B cell (primary cell): ENCODE measurements around the gene PRDM2. TPM values are rescaled to one million over a fixed set of nuclear protein-coding genes. Genes with fewer than 3 reads are reported as not detected.

ENCODE experiments used
- ATAC-seq: fragments of 200-7000 bp; cut with Tn5 transposase; one replicate; pipeline ENCODE4 v1.10.0; 2021; ENCODE audit warnings: low read depth, mild to moderate bottlenecking, moderate number of reproducible peaks, moderate library complexity
- CTCF ChIA-PET: fragments of 350-600 bp; sonication (Branson Sonifier 250); formaldehyde crosslinking; loops from one replicate; lab custom pipeline; 2021; ENCODE audit warnings: antibody characterized with exemption, inconsistent platforms; lab: Charles Lee
- POLR2A ChIA-PET: fragments of 350-600 bp; sonication (Branson Sonifier 250); formaldehyde crosslinking; loops from one replicate; lab custom pipeline; 2021; ENCODE audit warnings: antibody characterized with exemption; lab: Charles Lee
- DNase-seq: peaks from one replicate; pipeline ENCODE4 v3.0.0; 2013
- H2AFZ ChIP-seq: 2 replicates; pipeline ENCODE4 v1.6.1; 2012; ENCODE audit warnings: mild to moderate bottlenecking, low read depth, low read length; ENCODE audit not compliant: insufficient read depth, poor library complexity, severe bottlenecking
- H3K27ac ChIP-seq, 2 donors: 1 replicate in 1 of 2; 2 replicates in 1 of 2; pipeline ENCODE4 v1.5.1; 2012 to 2013; ENCODE audit warnings: low read length in 2 of 2, mild to moderate bottlenecking in 2 of 2, moderate library complexity in 1 of 2
- H3K27me3 ChIP-seq, 4 experiments: fragments of 200-600 bp in 1 of 4; sonication (generic) in 1 of 4; replicated peaks in 1 of 4; 1 replicate in 2 of 4; 2 replicates in 2 of 4; pipeline versions ENCODE4 v1.6.1 to v1.7.0; 2013 to 2016; ENCODE audit warnings: low read length in 3 of 4, mild to moderate bottlenecking in 2 of 4, mixed read lengths in 1 of 4, moderate library complexity in 1 of 4; ENCODE audit not compliant: insufficient read depth in 4 of 4, control insufficient read depth in 3 of 4; ENCODE audit errors: control extremely low read depth in 1 of 4
- H3K36me3 ChIP-seq, 2 experiments: replicated peaks in 1 of 2; 1 replicate in 1 of 2; 2 replicates in 1 of 2; pipeline versions ENCODE4 v1.6.1 to v1.7.1; 2013; ENCODE audit warnings: low read length in 1 of 2; ENCODE audit not compliant: insufficient read depth in 2 of 2, control insufficient read depth in 1 of 2; ENCODE audit errors: control extremely low read depth in 1 of 2, extremely low read depth in 1 of 2
- H3K4me1 ChIP-seq, 2 donors: fragments of 200-600 bp in 1 of 2; sonication (generic) in 1 of 2; 1 replicate in 1 of 2; 2 replicates in 1 of 2; pipeline versions ENCODE4 v1.5.1 to v1.6.1; 2013 to 2017; ENCODE audit warnings: low read length in 2 of 2; ENCODE audit not compliant: control insufficient read depth in 2 of 2, insufficient read depth in 2 of 2
- H3K4me2 ChIP-seq: replicated peaks from 2 replicates; pipeline ENCODE3; 2012; ENCODE audit warnings: mild to moderate bottlenecking, low read depth, low read length; ENCODE audit not compliant: poor library complexity, severe bottlenecking
- H3K4me3 ChIP-seq, 5 experiments: fragments of 200-600 bp in 1 of 5; sonication (generic) in 1 of 5; 1 replicate in 3 of 5; 2 replicates in 2 of 5; pipeline versions ENCODE4 v1.5.1 to v1.7.0; 2011 to 2016; ENCODE audit warnings: low read length in 4 of 5, mild to moderate bottlenecking in 4 of 5, low read depth in 2 of 5, control low read depth in 1 of 5, moderate library complexity in 1 of 5; ENCODE audit not compliant: insufficient read depth in 1 of 5; ENCODE audit errors: control extremely low read depth in 1 of 5, extremely low read depth in 1 of 5
- H3K79me2 ChIP-seq: fragments of 200-600 bp; sonication (generic); one replicate; pipeline ENCODE4 v1.6.0; 2016; ENCODE audit warnings: low read length; ENCODE audit not compliant: control insufficient read depth, insufficient read depth
- H3K9ac ChIP-seq: fragments of 200-600 bp; sonication (generic); 2 replicates; pipeline ENCODE4 v1.6.1; 2017; ENCODE audit warnings: mild to moderate bottlenecking, low read length, moderate library complexity
- H3K9me3 ChIP-seq, 3 donors: one replicate each; pipeline versions ENCODE4 v1.6.1 to v1.7.1; 2013; ENCODE audit warnings: low read length in 2 of 3; ENCODE audit not compliant: control insufficient read depth in 2 of 3, insufficient read depth in 1 of 3; ENCODE audit errors: control extremely low read depth in 1 of 3
- H4K20me1 ChIP-seq: 2 replicates; pipeline ENCODE4 v1.6.0; 2012; ENCODE audit warnings: mild to moderate bottlenecking, low read length; ENCODE audit not compliant: insufficient read depth, control insufficient read depth, poor library complexity, severe bottlenecking
- H3K27ac Mint-ChIP-seq: one replicate; pipeline ENCODE4 v1.8.0; 2021; ENCODE audit warnings: mixed read lengths
- H3K27me3 Mint-ChIP-seq: one replicate; pipeline ENCODE4 v1.8.0; 2021; ENCODE audit warnings: mixed read lengths
- H3K4me1 Mint-ChIP-seq: one replicate; pipeline ENCODE4 v1.8.0; 2021; ENCODE audit warnings: mixed read lengths
- H3K4me3 Mint-ChIP-seq: one replicate; pipeline ENCODE4 v1.8.0; 2021; ENCODE audit warnings: mixed read lengths
- H3K9me3 Mint-ChIP-seq: one replicate; pipeline ENCODE4 v1.8.0; 2022; ENCODE audit warnings: mixed read lengths; ENCODE audit not compliant: insufficient read depth
- CTCF ChIP-seq: fragments of 200-600 bp; IDR thresholded peaks from one replicate; pipeline ENCODE4 v1.8.0; 2022; ENCODE audit warnings: antibody characterized with exemption, mild to moderate bottlenecking
- EZH2 ChIP-seq: IDR thresholded peaks from 2 replicates; pipeline ENCODE4 v1.6.1; 2012; ENCODE audit warnings: borderline replicate concordance, low read depth, mild to moderate bottlenecking, moderate library complexity, low read length; ENCODE audit not compliant: insufficient read depth, poor library complexity, severe bottlenecking
- WGBS: methylation state at CpG from one replicate; pipeline ENCODE4 v1.1.5; 2013; ENCODE audit warnings: missing lambda C conversion rate; ENCODE audit not compliant: insufficient coverage; 5-methylcytosine and 5-hydroxymethylcytosine counted together
- intact Hi-C: fragments of 100-400 bp; cut with micrococcal nuclease; formaldehyde crosslinking; loops from one replicate; pipeline ENCODE4 v1.10.0; 2022
- polyA plus RNA-seq: library from polyadenylated mRNA; depleted of rRNA; stranded (reverse); fragments of >200 nt; gene quantifications from 2 replicates; pipeline ENCODE4 v1.2.3, GENCODE V29; 2012
- total RNA-seq, 2 donors: library from RNA; stranded (reverse); fragments of 120-200 nt in 1 of 2; gene quantifications; 1 replicate in 1 of 2; 2 replicates in 1 of 2; pipeline versions ENCODE4 v1.2.3 to v1.2.4, GENCODE V29; 2013 to 2022

Gene PRDM2
- total and polyA plus RNA-seq, 2 donors (not counting 1 experiment from before 2014, with no cell fraction given), result 50.1 to 432 TPM

DNA sequence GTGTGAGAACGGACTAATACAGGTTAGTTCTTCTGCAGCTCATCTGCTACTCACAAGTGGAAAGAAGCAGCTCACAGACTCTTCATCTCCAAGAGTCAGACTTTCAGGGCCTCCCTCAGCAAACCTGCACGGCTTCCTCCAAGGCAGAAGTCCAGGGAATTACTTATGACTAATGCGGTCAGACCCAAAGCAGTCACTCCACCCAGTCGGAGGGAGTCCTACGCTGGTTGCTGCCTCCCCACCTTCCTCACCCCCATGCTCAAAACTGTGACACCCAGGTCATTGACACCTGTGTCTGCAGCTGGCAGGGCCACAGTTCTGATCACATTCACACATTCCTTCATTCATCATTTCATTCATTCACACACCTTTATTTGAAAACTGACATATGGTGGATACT, 38.4 kb upstream of the PRDM2 start:
- Histone ChIP-seq H3K9ac (no peak overlapping the region), H3K27ac (no peak overlapping the region), H3K36me3 (no peaks in the 10 kb centered on the region), H3K4me2 (no peak overlapping the region), H3K79me2 (peaks cover 12% of the 10 kb centered on the region), H3K27me3 (no peaks in the 10 kb centered on the region), H3K4me1 (peaks cover 12 to 13% of the 10 kb centered on the region in 2 donors), H2AFZ (no peak overlapping the region), H3K9me3 (peaks cover 0 to 4% (median 2%) of the 10 kb centered on the region in 3 donors), H4K20me1 (no peaks in the 10 kb centered on the region), H3K4me3 (no peak overlapping the region)
- 96% methylated on average over 5 of the region's 5 CpGs for WGBS
- no peak for DNase-seq
- no peak for ATAC-seq
- intact Hi-C loops, result no loop called here
- peaks cover 3% of the 10 kb centered on the region for H3K9me3 Mint-ChIP-seq
- POLR2A ChIA-PET, result interaction anchor here (0.6 kb wide), 1 partner anchor 129 kb away, joined by 4 read pairs; no protein-coding TSS in a partner anchor
- CTCF ChIA-PET, result interaction anchor here (0.8 to 13.6 kb wide), 7 partner anchors 46 to 298 kb away, joined by 3 to 265 read pairs (median 3); no protein-coding TSS in a partner anchor
- H3K27me3 Mint-ChIP-seq, result peaks cover 6% of the 10 kb centered on the region
- no peak for TF ChIP-seq EZH2
- no peak for TF ChIP-seq CTCF
- no peak overlapping the region for H3K27ac Mint-ChIP-seq
- H3K4me3 Mint-ChIP-seq, result no peak overlapping the region
- H3K4me1 Mint-ChIP-seq, result peaks cover 24% of the 10 kb centered on the region

- Histone ChIP-seq H3K27ac (no peak overlapping the region), H3K27me3 (no peaks in the 10 kb centered on the region), H4K20me1 (no peaks in the 10 kb centered on the region), H3K36me3 (no peaks in the 10 kb centered on the region), H3K9ac (no peak overlapping the region), H3K4me3 (no peak overlapping the region), H3K79me2 (peaks cover 12% of the 10 kb centered on the region), H3K4me2 (no peak overlapping the region), H3K4me1 (peaks cover 22 to 23% of the 10 kb centered on the region in 2 donors), H2AFZ (no peak overlapping the region), H3K9me3 (peaks cover 0 to 4% (median 2%) of the 10 kb centered on the region in 3 donors)
- no peak for TF ChIP-seq CTCF
- no peak for TF ChIP-seq EZH2
- no peak for DNase-seq
- peaks cover 3% of the 10 kb centered on the region for H3K9me3 Mint-ChIP-seq
- no peak for ATAC-seq
- H3K4me3 Mint-ChIP-seq, result no peak overlapping the region
- WGBS, result no CpG with 5 or more reads among the region's 4 CpGs
- H3K27ac Mint-ChIP-seq, result no peak overlapping the region
- POLR2A ChIA-PET, result interaction anchor here (0.6 to 1.6 kb wide), 4 partner anchors 63 to 269 kb away, joined by 3 to 7 read pairs (median 3); no protein-coding TSS in a partner anchor
- H3K4me1 Mint-ChIP-seq, result peaks cover 31% of the 10 kb centered on the region
- H3K27me3 Mint-ChIP-seq, result peaks cover 3% of the 10 kb centered on the region
- intact Hi-C loops, result no loop called here
- CTCF ChIA-PET, result interaction anchor here (0.6 to 13.6 kb wide), 8 partner anchors 45 to 167 kb away, joined by 3 to 265 read pairs (median 3); no protein-coding TSS in a partner anchor
Observed at GRCh38 chr1:13662493-13662892, 37.5 kb upstream of the PRDM2 start.
